GM12892 (cell line): Measurements from ENCODE around the gene STK32B.

Source experiments
- POLR2A ChIP-seq: IDR thresholded peaks from 2 replicates; pipeline ENCODE4 v1.6.1; 2011; ENCODE audit warnings: low read depth, low read length, control low read depth
- POLR2AphosphoS5 ChIP-seq: IDR thresholded peaks from 2 replicates; pipeline ENCODE4 v1.6.1; 2011; ENCODE audit warnings: low read depth, low read length, control low read depth

- TF ChIP-seq POLR2A = no peak
- no peak for TF ChIP-seq POLR2AphosphoS5
Measured at GRCh38 chr4:5474756-5475155, 423.5 kb downstream of the STK32B start.
